ENCODE data around the gene ADAM29.

Gene ADAM29

DNA sequence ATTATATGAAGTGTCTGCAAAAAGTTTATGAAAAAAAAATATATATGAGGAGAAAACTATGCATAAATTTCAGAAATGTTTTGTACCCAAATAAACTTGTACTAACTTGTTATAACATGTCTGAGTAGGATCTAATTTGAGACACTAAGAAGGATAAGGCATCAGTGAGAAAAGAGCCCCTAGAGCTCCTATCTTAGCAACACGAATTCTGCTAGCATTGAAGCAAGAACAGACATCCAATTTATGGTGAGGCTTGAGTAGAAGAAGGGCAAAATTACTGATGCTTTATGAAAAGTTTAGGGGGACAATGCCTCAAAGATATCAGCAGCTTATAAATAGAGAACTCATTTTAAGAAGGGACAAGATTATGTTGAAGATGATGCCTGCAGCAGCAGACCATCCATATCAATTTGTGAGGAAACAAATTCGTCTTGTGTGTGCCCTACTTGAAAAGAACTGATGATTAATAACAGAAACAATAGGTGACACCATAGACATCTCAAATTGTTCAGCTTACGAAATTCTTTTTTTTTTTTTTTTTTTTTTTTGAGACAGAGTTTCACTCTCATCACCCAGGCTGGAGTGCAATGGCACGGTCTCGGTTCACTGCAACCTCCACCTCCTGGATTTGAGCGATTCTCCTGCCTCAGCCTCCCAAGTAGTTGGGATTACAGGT, 35.7 kb upstream of the ADAM29 start:
- Histone ChIP-seq H3K14ac (ENCODE audit: low read length) (no peak overlapping the region), H3K4me1 (ENCODE audit: control insufficient read depth in 1 of 2, insufficient read depth in 2 of 2, low read length in 2 of 2) (no peaks in the 10 kb centered on the region), H3K79me2 (ENCODE audit: control insufficient read depth, insufficient read depth, low read length, poor library complexity) (no peaks in the 10 kb centered on the region), H3K36me3 (ENCODE audit: control insufficient read depth in 1 of 2, insufficient read depth in 2 of 2, low read length in 2 of 2) (no peaks in the 10 kb centered on the region), H3K4ac (ENCODE audit: low read depth, low read length) (no peak overlapping the region), H3K4me3 (ENCODE audit: low read depth, low read length) (no peak overlapping the region), H3K27ac (ENCODE audit: low read depth, low read length) (no peak overlapping the region), H4K8ac (ENCODE audit: low read depth, low read length) (no peak overlapping the region), H3K9ac (ENCODE audit: low read length) (no peak overlapping the region), H3K23ac (ENCODE audit: low read length) (no peak overlapping the region), H3K27me3 (ENCODE audit: insufficient read depth, low read length) (no peaks in the 10 kb centered on the region), H2AFZ (ENCODE audit: insufficient read depth, low read length, poor library complexity) (no peak overlapping the region), H2AK5ac (ENCODE audit: low read length) (no peak overlapping the region), H3K18ac (ENCODE audit: low read length) (no peak overlapping the region), H4K12ac (ENCODE audit: low read depth, low read length) (no peak overlapping the region), H2BK12ac (ENCODE audit: low read length) (no peak overlapping the region), H2BK120ac (ENCODE audit: insufficient read depth, low read length, poor library complexity) (no peak overlapping the region), H2BK5ac (ENCODE audit: low read depth, low read length, poor library complexity) (no peak overlapping the region), H3K9me3 (ENCODE audit: insufficient read depth, low read depth, low read length) (no peaks in the 10 kb centered on the region), H3K4me2 (ENCODE audit: low read length) (no peak overlapping the region), H4K91ac (ENCODE audit: low read depth, low read length) (no peak overlapping the region), H3K79me1 (ENCODE audit: low read length) (no peaks in the 10 kb centered on the region)
- DNase-seq, result no peak
- WGBS (ENCODE audit: extremely low coverage, insufficient coverage, insufficient read length), result no CpG with 5 or more reads among the region's 6 CpGs

DNA sequence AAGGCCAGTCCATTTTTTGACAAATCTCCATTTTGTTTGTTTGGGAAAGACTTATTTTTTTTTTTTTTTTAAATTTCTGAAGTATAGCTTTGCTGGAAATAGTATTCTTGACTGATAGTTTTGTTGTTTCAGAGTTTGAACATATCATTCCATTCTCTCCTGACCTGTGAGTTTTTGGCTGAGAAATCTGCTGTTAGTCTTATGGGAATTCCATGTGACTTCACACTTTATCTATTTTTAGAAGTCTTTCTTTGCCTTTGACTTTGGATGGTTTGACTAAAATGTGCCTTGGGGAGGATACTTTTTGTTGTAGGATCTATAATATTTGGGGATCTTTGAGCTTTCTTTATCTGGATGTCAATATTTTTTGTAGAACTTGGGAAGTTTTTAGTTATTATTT, 10.7 kb upstream of the ADAM29 start:
- H2BK5ac ChIP-seq (ENCODE audit: low read depth, low read length, poor library complexity), result no peak overlapping the region
- H3K4ac ChIP-seq (ENCODE audit: low read depth, low read length), result no peak overlapping the region
- no peak overlapping the region for H2AK5ac ChIP-seq (ENCODE audit: low read length)
- H3K18ac ChIP-seq (ENCODE audit: low read length), result no peak overlapping the region
- no peak overlapping the region for H2BK120ac ChIP-seq (ENCODE audit: insufficient read depth, low read length, poor library complexity)
- H2AFZ ChIP-seq (ENCODE audit: insufficient read depth, low read length, poor library complexity), result no peak overlapping the region
- no peak overlapping the region for H3K23ac ChIP-seq (ENCODE audit: low read length)
- H3K9me3 ChIP-seq (ENCODE audit: insufficient read depth, low read depth, low read length), result peaks cover 5% of the 10 kb centered on the region
- H2BK12ac ChIP-seq (ENCODE audit: low read length), result no peak overlapping the region
- no peak for DNase-seq
- no peaks in the 10 kb centered on the region for H3K27me3 ChIP-seq (ENCODE audit: insufficient read depth, low read length)
- H3K4me3 ChIP-seq (ENCODE audit: low read depth, low read length), result no peak overlapping the region
- H3K79me2 ChIP-seq (ENCODE audit: control insufficient read depth, insufficient read depth, low read length, poor library complexity), result no peaks in the 10 kb centered on the region
- H3K9ac ChIP-seq (ENCODE audit: low read length), result no peak overlapping the region
- H3K36me3 ChIP-seq (ENCODE audit: control insufficient read depth in 1 of 2, insufficient read depth in 2 of 2, low read length in 2 of 2), result no peaks in the 10 kb centered on the region
- H3K4me2 ChIP-seq (ENCODE audit: low read length), result no peak overlapping the region
- no peak overlapping the region for H3K27ac ChIP-seq (ENCODE audit: low read depth, low read length)
- H3K4me1 ChIP-seq (ENCODE audit: control insufficient read depth in 1 of 2, insufficient read depth in 2 of 2, low read length in 2 of 2), result peaks cover 0 to 3% of the 10 kb centered on the region in 2 experiments
- no peaks in the 10 kb centered on the region for H3K79me1 ChIP-seq (ENCODE audit: low read length)
- H4K8ac ChIP-seq (ENCODE audit: low read depth, low read length), result no peak overlapping the region
- no peak overlapping the region for H4K91ac ChIP-seq (ENCODE audit: low read depth, low read length)
- no peak overlapping the region for H3K14ac ChIP-seq (ENCODE audit: low read length)
- no peak overlapping the region for H4K12ac ChIP-seq (ENCODE audit: low read depth, low read length)

DNA sequence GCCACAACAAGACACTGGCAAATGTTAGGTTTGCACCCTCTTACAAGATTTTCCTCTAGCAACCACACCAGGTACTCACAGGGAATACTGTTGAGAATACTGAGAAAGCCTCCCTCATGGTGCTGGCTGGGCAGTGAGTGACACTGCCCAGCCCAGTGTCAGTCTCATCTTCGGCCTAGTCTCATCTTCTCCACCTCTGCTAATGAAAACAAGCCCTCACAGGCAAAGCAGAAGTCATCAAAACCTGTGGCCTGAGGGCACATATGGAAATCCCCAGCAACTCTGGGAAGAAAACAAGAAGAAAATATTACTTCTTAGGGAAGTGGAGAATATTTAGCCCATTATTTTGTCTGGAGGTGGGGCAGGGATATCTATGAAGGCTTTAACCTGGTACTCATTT, 7.9 kb upstream of the ADAM29 start:
- H2BK12ac ChIP-seq (ENCODE audit: low read length), result no peak overlapping the region
- H3K18ac ChIP-seq (ENCODE audit: low read length), result no peak overlapping the region
- no peak overlapping the region for H3K27ac ChIP-seq (ENCODE audit: low read depth, low read length)
- no peak overlapping the region for H4K12ac ChIP-seq (ENCODE audit: low read depth, low read length)
- H2AFZ ChIP-seq (ENCODE audit: insufficient read depth, low read length, poor library complexity), result no peak overlapping the region
- H3K9ac ChIP-seq (ENCODE audit: low read length), result no peak overlapping the region
- peaks cover 5% of the 10 kb centered on the region for H3K9me3 ChIP-seq (ENCODE audit: insufficient read depth, low read depth, low read length)
- H3K36me3 ChIP-seq (ENCODE audit: control insufficient read depth in 1 of 2, insufficient read depth in 2 of 2, low read length in 2 of 2), result no peaks in the 10 kb centered on the region
- DNase-seq, result no peak
- peaks cover 0 to 3% of the 10 kb centered on the region in 2 experiments for H3K4me1 ChIP-seq (ENCODE audit: control insufficient read depth in 1 of 2, insufficient read depth in 2 of 2, low read length in 2 of 2)
- H3K79me1 ChIP-seq (ENCODE audit: low read length), result no peaks in the 10 kb centered on the region
- H2BK5ac ChIP-seq (ENCODE audit: low read depth, low read length, poor library complexity), result no peak overlapping the region
- H4K91ac ChIP-seq (ENCODE audit: low read depth, low read length), result no peak overlapping the region
- no peak overlapping the region for H3K4me2 ChIP-seq (ENCODE audit: low read length)
- no peak overlapping the region for H2AK5ac ChIP-seq (ENCODE audit: low read length)
- no peak overlapping the region for H2BK120ac ChIP-seq (ENCODE audit: insufficient read depth, low read length, poor library complexity)
- no peaks in the 10 kb centered on the region for H3K27me3 ChIP-seq (ENCODE audit: insufficient read depth, low read length)
- no peak overlapping the region for H3K4ac ChIP-seq (ENCODE audit: low read depth, low read length)
- no peaks in the 10 kb centered on the region for H3K79me2 ChIP-seq (ENCODE audit: control insufficient read depth, insufficient read depth, low read length, poor library complexity)
- H3K14ac ChIP-seq (ENCODE audit: low read length), result no peak overlapping the region
- no peak overlapping the region for H3K23ac ChIP-seq (ENCODE audit: low read length)
- no peak overlapping the region for H4K8ac ChIP-seq (ENCODE audit: low read depth, low read length)
- no peak overlapping the region for H3K4me3 ChIP-seq (ENCODE audit: low read depth, low read length)
- no CpG with 5 or more reads among the region's 1 CpG for WGBS (ENCODE audit: extremely low coverage, insufficient coverage, insufficient read length)

DNA sequence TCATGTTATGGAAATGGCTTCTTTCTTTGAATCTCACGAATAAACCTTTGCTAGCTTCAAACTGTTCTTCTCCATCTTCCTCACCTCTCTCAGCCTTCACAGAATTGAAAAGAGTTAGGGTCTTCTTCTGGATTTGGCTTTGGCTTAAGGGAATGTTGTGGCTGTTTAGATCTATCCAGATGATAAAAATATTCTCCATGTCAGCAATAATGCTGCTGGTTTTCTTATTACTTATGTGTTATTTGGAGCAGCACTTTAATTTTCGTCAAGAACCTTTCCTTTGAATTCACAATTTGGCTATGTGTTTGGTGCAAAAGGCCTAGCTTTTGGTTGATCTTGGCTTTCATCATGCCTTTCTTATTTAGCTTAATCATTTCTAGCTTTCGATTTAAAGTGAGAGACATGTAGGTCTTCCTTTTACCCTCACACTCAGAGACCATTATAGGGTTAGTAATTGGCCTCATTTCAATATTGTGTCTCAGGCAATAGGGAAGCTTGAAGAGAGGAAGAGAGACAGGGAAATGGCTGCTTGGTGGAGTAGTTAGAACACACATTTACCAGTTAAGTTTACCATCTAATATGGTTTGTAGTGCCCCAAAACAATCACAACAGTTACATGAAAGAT, 5.1 kb upstream of the ADAM29 start:
- WGBS (ENCODE audit: extremely low coverage, insufficient coverage, insufficient read length), result no CpG with 5 or more reads among the region's 3 CpGs

More for the DNA sequence above, 5.1 kb upstream of the ADAM29 start:
- Histone ChIP-seq H3K36me3 (ENCODE audit: control insufficient read depth in 1 of 2, insufficient read depth in 2 of 2, low read length in 2 of 2) (no peaks in the 10 kb centered on the region), H2BK120ac (ENCODE audit: insufficient read depth, low read length, poor library complexity) (no peak overlapping the region), H3K4me3 (ENCODE audit: low read depth, low read length) (no peak overlapping the region), H2BK12ac (ENCODE audit: low read length) (no peak overlapping the region), H2AK5ac (ENCODE audit: low read length) (no peak overlapping the region), H3K4me2 (ENCODE audit: low read length) (no peak overlapping the region), H3K4me1 (ENCODE audit: control insufficient read depth in 1 of 2, insufficient read depth in 2 of 2, low read length in 2 of 2) (peaks cover 0 to 3% of the 10 kb centered on the region in 2 experiments), H3K14ac (ENCODE audit: low read length) (no peak overlapping the region), H3K27me3 (ENCODE audit: insufficient read depth, low read length) (no peaks in the 10 kb centered on the region), H3K23ac (ENCODE audit: low read length) (no peak overlapping the region), H3K27ac (ENCODE audit: low read depth, low read length) (no peak overlapping the region), H4K91ac (ENCODE audit: low read depth, low read length) (no peak overlapping the region), H3K9ac (ENCODE audit: low read length) (no peak overlapping the region), H3K4ac (ENCODE audit: low read depth, low read length) (no peak overlapping the region), H3K9me3 (ENCODE audit: insufficient read depth, low read depth, low read length) (peaks cover 5% of the 10 kb centered on the region), H3K79me1 (ENCODE audit: low read length) (no peaks in the 10 kb centered on the region), H4K12ac (ENCODE audit: low read depth, low read length) (no peak overlapping the region), H4K8ac (ENCODE audit: low read depth, low read length) (no peak overlapping the region), H3K79me2 (ENCODE audit: control insufficient read depth, insufficient read depth, low read length, poor library complexity) (no peaks in the 10 kb centered on the region), H2AFZ (ENCODE audit: insufficient read depth, low read length, poor library complexity) (no peak overlapping the region), H2BK5ac (ENCODE audit: low read depth, low read length, poor library complexity) (no peak overlapping the region), H3K18ac (ENCODE audit: low read length) (no peak overlapping the region)
- no peak for DNase-seq
